ENCODE measurements around the gene RGS9.

The RGS9 gene

DNA sequence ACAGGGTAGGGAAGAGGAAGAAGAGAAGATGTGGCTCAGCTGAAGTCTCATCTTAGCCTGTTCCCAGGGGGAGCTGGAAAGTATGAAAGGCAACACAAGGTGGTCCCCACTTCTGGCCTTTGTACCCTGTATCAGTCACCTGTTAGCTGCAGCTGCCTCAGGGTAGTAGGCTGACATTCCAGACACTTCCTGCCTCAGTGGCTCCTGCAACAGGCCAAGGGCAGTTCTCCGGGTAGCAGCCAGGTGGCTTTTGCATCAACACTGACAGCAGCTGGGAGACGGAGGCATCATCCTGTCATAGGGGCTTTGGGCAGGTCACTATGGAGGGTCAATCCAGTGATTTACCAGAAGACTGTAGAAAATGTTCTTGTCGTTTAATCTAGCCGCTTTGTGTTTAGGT is 124.0 kb downstream of the RGS9 start:
- H3K27ac ChIP-seq: no peak overlapping the region
- no peak for TF ChIP-seq CTCF (conservative IDR thresholded peaks at IDR 0.05; ENCODE audit: low read depth)
- POLR2A ChIA-PET (ENCODE audit: low non-redundant PET): no interaction called here
- DNase-seq (ENCODE audit: low spot score): no peak
- CTCF ChIA-PET: no interaction called here

GRCh38 chr17:65261682-65262636 is 124.8 kb downstream of the RGS9 start:
- CTCF ChIA-PET: interaction anchor here (0.7 kb wide), 1 partner anchor 86 kb away, joined by 7 read pairs; no protein-coding TSS in a partner anchor
- TF ChIP-seq CTCF (conservative IDR thresholded peaks at IDR 0.05; ENCODE audit: low read depth): no peak
- POLR2A ChIA-PET (ENCODE audit: low non-redundant PET): no interaction called here
- DNase-seq (ENCODE audit: low spot score): no peak
- no peak overlapping the region for H3K27ac ChIP-seq

- H3K27ac ChIP-seq: no peak overlapping the region
- DNase-seq (ENCODE audit: low spot score): no peak
- TF ChIP-seq CTCF (conservative IDR thresholded peaks at IDR 0.05; ENCODE audit: low read depth): no peak
- POLR2A ChIA-PET (ENCODE audit: low non-redundant PET): no interaction called here
- CTCF ChIA-PET: interaction anchor here (0.6 kb wide), 1 partner anchor 15 kb away, joined by 6 read pairs; no protein-coding TSS in a partner anchor
Measured at GRCh38 chr17:65265276-65265675, 128.1 kb downstream of the RGS9 start.

GRCh38 chr17:65268832-65269231 is 131.7 kb downstream of the RGS9 start:
- ChIA-PET CTCF (interaction anchor here (0.6 kb wide), 1 partner anchor 798 kb away, joined by 3 read pairs; no protein-coding TSS in a partner anchor), POLR2A (ENCODE audit: low non-redundant PET) (no interaction called here)
- TF ChIP-seq CTCF (conservative IDR thresholded peaks at IDR 0.05; ENCODE audit: low read depth): no peak
- no peak overlapping the region for H3K27ac ChIP-seq
- no peak for DNase-seq (ENCODE audit: low spot score)

DNA sequence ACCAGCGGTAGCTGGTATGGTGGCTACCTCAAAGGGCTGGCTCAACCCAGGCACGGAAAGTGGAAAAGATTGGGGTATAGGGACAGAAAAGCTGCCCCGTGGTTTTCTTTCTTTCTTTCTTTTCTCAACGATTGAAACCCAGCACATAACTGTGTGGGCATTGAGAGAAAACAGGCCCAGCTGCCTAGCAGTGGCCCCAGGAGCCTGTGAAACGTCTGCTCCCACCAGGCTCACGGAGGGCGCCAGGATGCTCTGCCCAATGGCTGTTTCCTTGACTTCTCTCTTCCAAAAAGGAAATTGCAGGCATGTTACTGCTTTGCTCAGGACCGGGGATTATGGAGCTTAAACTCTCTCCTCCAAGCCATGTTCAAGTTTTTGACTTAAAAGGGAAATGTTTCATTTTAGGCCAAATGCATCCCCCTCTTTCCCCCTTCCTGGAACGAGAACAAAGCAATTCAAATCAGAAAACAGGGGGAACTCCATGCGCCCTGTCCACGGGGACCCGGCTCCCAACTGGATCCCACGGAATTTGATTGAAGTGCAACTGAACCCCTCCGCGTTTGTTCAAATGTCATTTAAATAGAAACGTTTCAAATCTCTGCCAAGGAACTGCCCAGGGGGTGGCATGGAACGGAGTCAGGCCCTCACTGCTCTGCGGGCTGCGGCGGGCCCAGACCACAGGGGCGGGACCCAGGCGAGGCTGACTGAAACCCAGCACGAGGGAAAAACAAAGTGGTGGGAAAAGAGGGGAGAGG is 133.5 kb downstream of the RGS9 start:
- DNase-seq (ENCODE audit: low spot score): no peak
- no peak for TF ChIP-seq CTCF (conservative IDR thresholded peaks at IDR 0.05; ENCODE audit: low read depth)
- CTCF ChIA-PET: no interaction called here
- POLR2A ChIA-PET (ENCODE audit: low non-redundant PET): no interaction called here
- no peak overlapping the region for H3K27ac ChIP-seq

GRCh38 chr17:65271296-65271695 is 134.1 kb downstream of the RGS9 start:
- no peak for TF ChIP-seq CTCF (conservative IDR thresholded peaks at IDR 0.05; ENCODE audit: low read depth)
- no peak overlapping the region for H3K27ac ChIP-seq
- no peak for DNase-seq (ENCODE audit: low spot score)
- POLR2A ChIA-PET (ENCODE audit: low non-redundant PET): no interaction called here
- CTCF ChIA-PET: no interaction called here

Measured in RWPE1 (cell line).